ENCODE measurements around the gene PCDH9. TPM values are rescaled to one million over a fixed set of nuclear protein-coding genes. Genes with fewer than 3 reads are reported as not detected.

Gene PCDH9
- total RNA-seq, 1 donor from 2014 or later: 9.8 TPM

GRCh38 chr13:67167420-67167819, 62.7 kb downstream of the PCDH9 start:
- no peaks in the 10 kb centered on the region for H3K9me3 Mint-ChIP-seq (ENCODE audit: low read depth)
- H3K36me3 Mint-ChIP-seq (ENCODE audit: low read depth): no peaks in the 10 kb centered on the region
- no peak for DNase-seq (ENCODE audit: low spot score)
- TF ChIP-seq CTCF (IDR thresholded peaks at IDR 0.05): no peak
- H3K27me3 Mint-ChIP-seq (ENCODE audit: low read depth): no peaks in the 10 kb centered on the region
- no peak overlapping the region for H3K27ac Mint-ChIP-seq (ENCODE audit: unreplicated experiment)
- H3K4me3 Mint-ChIP-seq (ENCODE audit: unreplicated experiment): no peak overlapping the region
- no peaks in the 10 kb centered on the region for H3K4me1 Mint-ChIP-seq (ENCODE audit: low read depth)

- no peaks in the 10 kb centered on the region for H3K9me3 Mint-ChIP-seq (ENCODE audit: low read depth)
- no peak for DNase-seq (ENCODE audit: low spot score)
- no peak for TF ChIP-seq CTCF (IDR thresholded peaks at IDR 0.05)
- H3K4me1 Mint-ChIP-seq (ENCODE audit: low read depth): no peaks in the 10 kb centered on the region
- H3K27ac Mint-ChIP-seq (ENCODE audit: unreplicated experiment): no peak overlapping the region
- H3K4me3 Mint-ChIP-seq (ENCODE audit: unreplicated experiment): no peak overlapping the region
- H3K36me3 Mint-ChIP-seq (ENCODE audit: low read depth): no peaks in the 10 kb centered on the region
- H3K27me3 Mint-ChIP-seq (ENCODE audit: low read depth): no peaks in the 10 kb centered on the region
Measured at GRCh38 chr13:67161176-67161575, 69.0 kb downstream of the PCDH9 start.

DNA sequence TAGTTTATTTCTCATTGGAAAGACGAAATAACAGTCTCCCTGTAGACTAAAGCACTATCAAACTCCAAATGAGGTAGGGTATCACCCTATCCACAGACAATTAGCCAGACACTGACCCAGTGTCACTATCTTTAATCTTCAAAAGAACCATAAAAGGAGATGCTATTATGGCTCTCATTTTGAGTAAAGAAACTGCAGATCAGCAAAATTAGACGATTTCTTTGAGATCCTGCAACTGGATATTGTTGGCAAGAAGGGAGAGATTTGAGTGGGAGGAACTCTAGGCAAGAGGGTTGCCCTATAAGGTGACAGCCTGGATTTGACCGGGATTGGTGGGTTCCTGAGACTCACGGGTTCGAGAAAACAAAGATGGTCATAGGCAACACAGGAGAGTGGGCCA, 71.2 kb downstream of the PCDH9 start:
- Mint-ChIP-seq H3K4me3 (ENCODE audit: unreplicated experiment) (no peak overlapping the region), H3K4me1 (ENCODE audit: low read depth) (no peaks in the 10 kb centered on the region), H3K27me3 (ENCODE audit: low read depth) (no peaks in the 10 kb centered on the region), H3K36me3 (ENCODE audit: low read depth) (no peaks in the 10 kb centered on the region), H3K27ac (ENCODE audit: unreplicated experiment) (no peak overlapping the region), H3K9me3 (ENCODE audit: low read depth) (no peaks in the 10 kb centered on the region)
- DNase-seq (ENCODE audit: low spot score): no peak
- TF ChIP-seq CTCF (IDR thresholded peaks at IDR 0.05): no peak

GRCh38 chr13:67156723-67157060, 73.4 kb downstream of the PCDH9 start:
- no peak for TF ChIP-seq CTCF (IDR thresholded peaks at IDR 0.05)
- Mint-ChIP-seq H3K4me3 (ENCODE audit: unreplicated experiment) (no peak overlapping the region), H3K4me1 (ENCODE audit: low read depth) (no peaks in the 10 kb centered on the region), H3K27me3 (ENCODE audit: low read depth) (no peaks in the 10 kb centered on the region), H3K27ac (ENCODE audit: unreplicated experiment) (no peak overlapping the region), H3K9me3 (ENCODE audit: low read depth) (no peaks in the 10 kb centered on the region), H3K36me3 (ENCODE audit: low read depth) (no peaks in the 10 kb centered on the region)
- DNase-seq (ENCODE audit: low spot score): no peak

GRCh38 chr13:67155898-67156722, 74.0 kb downstream of the PCDH9 start:
- no peaks in the 10 kb centered on the region for H3K9me3 Mint-ChIP-seq (ENCODE audit: low read depth)
- H3K4me1 Mint-ChIP-seq (ENCODE audit: low read depth): no peaks in the 10 kb centered on the region
- no peak for TF ChIP-seq CTCF (IDR thresholded peaks at IDR 0.05)
- H3K4me3 Mint-ChIP-seq (ENCODE audit: unreplicated experiment): no peak overlapping the region
- no peaks in the 10 kb centered on the region for H3K27me3 Mint-ChIP-seq (ENCODE audit: low read depth)
- H3K27ac Mint-ChIP-seq (ENCODE audit: unreplicated experiment): no peak overlapping the region
- no peaks in the 10 kb centered on the region for H3K36me3 Mint-ChIP-seq (ENCODE audit: low read depth)
- DNase-seq (ENCODE audit: low spot score): no peak
